GM23248 (cell line): ENCODE data around the gene ERBB4.

Source experiments
- EZH2 ChIP-seq: fragments of 200-600 bp; sonication (generic); IDR thresholded peaks from 2 replicates; pipeline ENCODE4 v1.6.1; 2018; ENCODE audit warnings: antibody characterized with exemption, mild to moderate bottlenecking; ENCODE audit not compliant: insufficient read depth, poor library complexity, severe bottlenecking
- EZH2phosphoT487 ChIP-seq: fragments of 200-600 bp; sonication (generic); IDR thresholded peaks from 2 replicates; pipeline ENCODE4 v1.6.1; 2018; ENCODE audit warnings: antibody characterized with exemption, moderate library complexity, mild to moderate bottlenecking, low read depth; ENCODE audit not compliant: insufficient read depth

- TF ChIP-seq EZH2phosphoT487 (no peak), EZH2 (no peak)
These were observed 553.2 kb downstream of the ERBB4 start for GRCh38 chr2:211985393-211985792.
